K562 (cell line): ENCODE data around the gene GNS. TPM values are rescaled to one million over a fixed set of nuclear protein-coding genes. Genes with fewer than 3 reads are reported as not detected.

Experiments
- ATAC-seq: fragments of 200-7000 bp; cut with Tn5 transposase; 3 replicates; pipeline ENCODE4 v1.9.1; 2020; ENCODE audit warnings: moderate library complexity
- Bru-seq: library from RNA; stranded (reverse); fragments of 400-500 nt; gene quantifications from one replicate; lab custom pipeline; 2021; lab: Mats Ljungman, UMichigan
- BruChase-seq, 2 experiments: library from RNA; stranded (reverse); fragments of 400-500 nt; gene quantifications; one replicate each; lab custom pipeline; 2021; lab: Mats Ljungman, UMichigan
- BruUV-seq: library from RNA; stranded (reverse); fragments of 400-500 nt; replicated peaks from 2 replicates; lab custom pipeline; 2021; lab: Mats Ljungman, UMichigan
- CTCF ChIA-PET: fragments of 300-600 bp; formaldehyde crosslinking; extraction: SDS; loops from one replicate; lab custom pipeline; 2021; ENCODE audit warnings: low intra/inter-chr PET ratio; lab: Yijun Ruan, JAX
- POLR2A ChIA-PET: fragments of 300-600, 350-650 bp; sonication (Branson Sonifier 250); formaldehyde crosslinking; extraction: SDS; loops from one replicate; lab custom pipeline; 2021; ENCODE audit warnings: antibody characterized with exemption, inconsistent platforms; lab: Yijun Ruan, JAX
- DNase-seq, 4 experiments: peaks; one replicate each; pipeline versions ENCODE4 v3.0.0 to v3.0.0-alpha.2; 2011 to 2018; ENCODE audit warnings: low spot score in 3 of 4, mixed read lengths in 3 of 4; ENCODE audit errors: extremely low read depth in 1 of 4
- FAIRE-seq: peaks from 2 replicates; lab custom pipeline; 2011; peaks lifted over from hg19 to GRCh38; lab: Jason Lieb, UNC
- H2AFZ ChIP-seq: 2 replicates; pipeline ENCODE4 v1.6.0; 2011; ENCODE audit warnings: low read depth, low read length, control low read depth, inconsistent platforms
- H3K27ac ChIP-seq: fragments of 200-600 bp; 3 replicates; pipeline ENCODE4 v1.8.0; 2011; ENCODE audit warnings: low read depth, mild to moderate bottlenecking, control low read depth, inconsistent platforms, low read length, moderate library complexity, mixed read lengths; ENCODE audit errors: extremely low read depth
- H3K27me3 ChIP-seq, 2 experiments: fragments of 300-600 bp in 1 of 2; 2 replicates in 1 of 2; 3 replicates in 1 of 2; pipeline versions ENCODE4 v1.6.0 to v1.8.0; 2011; ENCODE audit warnings: inconsistent platforms in 2 of 2, low read length in 2 of 2, mild to moderate bottlenecking in 1 of 2, mixed read lengths in 1 of 2, moderate library complexity in 1 of 2; ENCODE audit not compliant: control insufficient read depth in 2 of 2, insufficient read depth in 2 of 2
- H3K36me3 ChIP-seq: fragments of 300-600 bp; 3 replicates; pipeline ENCODE4 v1.8.0; 2011; ENCODE audit warnings: mild to moderate bottlenecking, low read length, inconsistent platforms; ENCODE audit not compliant: control insufficient read depth, insufficient read depth
- H3K4me1 ChIP-seq, 2 experiments: fragments of 200-600 bp in 1 of 2; replicated peaks in 1 of 2; 2 replicates in 1 of 2; 3 replicates in 1 of 2; pipeline versions ENCODE4 v1.5.1 to v1.8.0; 2011; ENCODE audit warnings: inconsistent platforms in 2 of 2, low read length in 2 of 2, mild to moderate bottlenecking in 1 of 2, mixed read lengths in 1 of 2, moderate library complexity in 1 of 2; ENCODE audit not compliant: control insufficient read depth in 2 of 2, insufficient read depth in 2 of 2
- H3K4me2 ChIP-seq: 2 replicates; pipeline ENCODE4 v1.6.1; 2011; ENCODE audit warnings: low read length, control low read depth, inconsistent platforms, mixed read lengths; ENCODE audit not compliant: insufficient read depth
- H3K4me3 ChIP-seq: fragments of 200-600 bp; sonication (generic), shearing (Covaris generic); 2 replicates; pipeline ENCODE4 v1.5.1; 2016; ENCODE audit warnings: control low read depth, inconsistent platforms
- H3K79me2 ChIP-seq: fragments of 200-600 bp; 3 replicates; pipeline ENCODE4 v1.8.0; 2011; ENCODE audit warnings: low read length, inconsistent platforms; ENCODE audit not compliant: control insufficient read depth, insufficient read depth
- H3K9ac ChIP-seq, 2 experiments: 2 replicates each; pipeline versions ENCODE4 v1.6.0 to v1.6.1; 2011; ENCODE audit warnings: low read depth in 2 of 2, low read length in 2 of 2, control low read depth in 1 of 2, inconsistent platforms in 1 of 2, mild to moderate bottlenecking in 1 of 2, mixed read lengths in 1 of 2; ENCODE audit not compliant: insufficient read depth in 1 of 2
- H3K9me1 ChIP-seq: one replicate; pipeline ENCODE4 v1.6.0; 2011; ENCODE audit warnings: inconsistent platforms, mild to moderate bottlenecking, low read length, moderate library complexity; ENCODE audit not compliant: control insufficient read depth, insufficient read depth
- H3K9me3 ChIP-seq: replicated peaks from 2 replicates; pipeline ENCODE4 v1.5.1; 2011; ENCODE audit warnings: low read depth, low read length, inconsistent platforms; ENCODE audit not compliant: control insufficient read depth, insufficient read depth
- H4K20me1 ChIP-seq: replicated peaks from 2 replicates; pipeline ENCODE4 v1.6.1; 2011; ENCODE audit warnings: low read length, inconsistent platforms, mixed read lengths; ENCODE audit not compliant: control insufficient read depth, insufficient read depth
- CBX2 ChIP-seq: fragments of 200-600 bp; sonication (generic); IDR thresholded peaks from one replicate; pipeline ENCODE4 v1.6.1; 2012; ENCODE audit warnings: mild to moderate bottlenecking, low read length, inconsistent platforms; ENCODE audit not compliant: insufficient read depth, poor library complexity, severe bottlenecking
- CC2D1A ChIP-seq: fragments of 450-650 bp; IDR thresholded peaks from 2 replicates; pipeline ENCODE4 v1.6.1; 2017; ENCODE audit warnings: mild to moderate bottlenecking
- FOXO4 ChIP-seq: fragments of 450-650 bp; formaldehyde crosslinking; IDR thresholded peaks from 2 replicates; pipeline ENCODE4 v1.4.0; 2020; ENCODE audit warnings: mild to moderate bottlenecking, moderate library complexity
- MCM5 ChIP-seq: fragments of 450-650 bp; IDR thresholded peaks from 2 replicates; pipeline ENCODE4 v1.6.1; 2016; ENCODE audit warnings: low read depth
- RBBP5 ChIP-seq: fragments of 200-600 bp; sonication (generic); IDR thresholded peaks from 2 replicates; pipeline ENCODE4 v1.6.1; 2012; ENCODE audit warnings: borderline replicate concordance, mild to moderate bottlenecking, low read length, control low read depth, inconsistent platforms; ENCODE audit not compliant: insufficient read depth, poor library complexity, severe bottlenecking
- SIN3A ChIP-seq, 2 experiments: fragments of 150-350 bp in 1 of 2; IDR thresholded peaks; 2 replicates each; pipeline ENCODE4 v1.6.1; 2011 to 2016; ENCODE audit warnings: borderline replicate concordance in 2 of 2, low read depth in 2 of 2, low read length in 2 of 2, mild to moderate bottlenecking in 2 of 2, moderate library complexity in 2 of 2; ENCODE audit not compliant: control insufficient read depth in 1 of 2
- U2AF2 ChIP-seq: fragments of 200-400 bp; formaldehyde crosslinking; optimal IDR thresholded peaks from 2 replicates; pipeline ENCODE3; 2017; ENCODE audit warnings: low read depth, mild to moderate bottlenecking, low read length
- ZBTB8A ChIP-seq: fragments of 450-650 bp; IDR thresholded peaks from 2 replicates; pipeline ENCODE4 v1.6.1; 2018; ENCODE audit warnings: mild to moderate bottlenecking, moderate library complexity; ENCODE audit not compliant: partially characterized antibody
- ZNF124 ChIP-seq: sonication (generic); formaldehyde crosslinking; IDR thresholded peaks from 2 replicates; pipeline ENCODE4 v1.8.1; 2022; ENCODE audit warnings: missing genetic modification reagents
- ZNF766 ChIP-seq: fragments of 200-800 bp; sonication (Bioruptor generic); conservative IDR thresholded peaks from 2 replicates; pipeline ENCODE4 v1.6.1; 2016; ENCODE audit warnings: missing genetic modification characterization, missing compliant biosample characterization
- WGBS: fragments of 100-300 bp; shearing (Covaris generic); methylation state at CpG from one replicate; pipeline ENCODE4 v1.1.6; 2016; ENCODE audit warnings: low coverage, mixed read lengths; ENCODE audit not compliant: insufficient coverage; ENCODE audit errors: missing lambda C conversion rate; 5-methylcytosine and 5-hydroxymethylcytosine counted together
- in situ Hi-C: fragments of 300-500 bp; cut with MboI; formaldehyde crosslinking; loops from 4 replicates; pipeline ENCODE4 v1.15.0; 2018; ENCODE audit warnings: inconsistent platforms, mixed read lengths
- intact Hi-C: fragments of 100-400 bp; cut with micrococcal nuclease; formaldehyde crosslinking; loops from 2 replicates; pipeline ENCODE4 v1.14.2; 2022
- long read RNA-seq, 3 experiments: library from polyadenylated mRNA in 2 of 3; library from RNA in 1 of 3; unstranded in 2 of 3; stranded (forward) in 1 of 3; transcript quantifications; one replicate each; pipeline ENCODE4 v2.0.0, GENCODE V29; 2019 to 2022
- polyA minus RNA-seq, 3 experiments: library from RNA; depleted of rRNA, polyadenylated mRNA; stranded (reverse); fragments of >200 nt; gene quantifications; 2 replicates each; pipeline ENCODE4 v1.2.3, GENCODE V29; 2011
- polyA plus RNA-seq, 8 experiments: library from polyadenylated mRNA; depleted of rRNA in 4 of 8; stranded (reverse) in 5 of 8; unstranded in 3 of 8; fragments of >200 nt; fragmentation: Nextera tagmentation in 2 of 8; fragmentation: Illumina TruSeq in 1 of 8; extraction: Ambion mirVana in 2 of 8; extraction: Trizol in 1 of 8; gene quantifications; 2 replicates each; pipeline versions ENCODE4 v1.2.1 to v1.2.3, GENCODE V29; 2011 to 2014; ENCODE audit warnings: inconsistent platforms in 1 of 8, missing spikeins in 1 of 8
- total RNA-seq, 7 experiments: library from RNA; depleted of rRNA in 6 of 7; stranded (reverse); fragments of >200 nt in 6 of 7; fragmentation: Illumina TruSeq in 2 of 7; extraction: Trizol in 2 of 7; gene quantifications; 2 replicates each; pipeline versions ENCODE4 v1.2.1 to v1.2.3, GENCODE V29; 2011 to 2021; ENCODE audit warnings: low replicate concordance in 1 of 7
- TF ChIP-seq, protein P1 (sequence below): fragments of 450-650 bp; IDR thresholded peaks from 2 replicates; pipeline ENCODE4 v1.6.1; 2016; ENCODE audit warnings: borderline replicate concordance

GNS gene
- total RNA-seq (2011; cell fraction: chromatin; rRNA removed; ENCODE audit: low replicate concordance) = 35.8 and 41.6 TPM in 2 replicates
- 33.9 and 38.3 TPM in 2 replicates for total RNA-seq (2011; cell fraction: nucleolus; rRNA removed)
- total RNA-seq (2011; cell fraction: nucleoplasm; rRNA removed) = 46.0 and 52.8 TPM in 2 replicates
- total RNA-seq (2014; rRNA removed) (11.5 and 14.9 TPM in 2 replicates), total RNA-seq (2014; rRNA removed; fragmentation: Illumina TruSeq; extraction: Trizol) (22.5 and 23.8 TPM in 2 replicates), total RNA-seq (2015; rRNA removed; fragmentation: Illumina TruSeq; extraction: Trizol) (26.0 and 26.9 TPM in 2 replicates), total RNA-seq (2021) (20.7 and 21.4 TPM in 2 replicates), polyA plus RNA-seq (2011; rRNA removed) (30.3 and 31.0 TPM in 2 replicates), polyA plus RNA-seq (2014; fragmentation: Illumina TruSeq; extraction: Trizol) (17.1 and 18.9 TPM in 2 replicates), polyA plus RNA-seq (2014; fragmentation: Nextera tagmentation; extraction: Ambion mirVana) (1 to 10 TPM; 4.6 to 5.0 TPM), polyA plus RNA-seq (2014; rRNA removed) (9.1 and 10.2 TPM in 2 replicates), polyA minus RNA-seq (2011; rRNA and poly(A)+ RNA removed) (47.9 and 67.8 TPM in 2 replicates), Bru-seq, nascent RNA (percentile 63 among the genes with signal in this experiment), BruChase-seq, experiment 1, labeled RNA remaining after a 2-hour chase (percentile 68 among the genes with signal in this experiment), BruChase-seq, experiment 2, labeled RNA remaining after a 6-hour chase (percentile 70 among the genes with signal in this experiment)
- polyA plus RNA-seq (2011; cell fraction: cytosol; rRNA removed) = 14.3 and 18.3 TPM in 2 replicates
- polyA plus RNA-seq (2011; cell fraction: nucleus; rRNA removed) = 8.8 and 10.3 TPM in 2 replicates
- 18.2 and 29.0 TPM in 2 replicates for polyA plus RNA-seq (2012)
- 28.9 and 41.8 TPM in 2 replicates for polyA minus RNA-seq (2011; cell fraction: cytosol; rRNA and poly(A)+ RNA removed)
- 6.5 and 8.1 TPM in 2 replicates for polyA minus RNA-seq (2011; cell fraction: nucleus; rRNA and poly(A)+ RNA removed)
- long read RNA-seq, experiment 1, full-length matches to known transcripts = 29 of 61 reads
- long read RNA-seq, experiment 1, partial matches to known transcripts = 11 of 61 reads
- long read RNA-seq, experiment 1, other reads (novel, unspliced or antisense) = 21 of 61 reads
- long read RNA-seq, experiment 2, full-length matches to known transcripts = 5 of 24 reads
- long read RNA-seq, experiment 2, partial matches to known transcripts = 3 of 24 reads
- long read RNA-seq, experiment 2, other reads (novel, unspliced or antisense) = 16 of 24 reads
- long read RNA-seq, experiment 3, full-length matches to known transcripts = 2 of 5 reads
- long read RNA-seq, experiment 3, partial matches to known transcripts = 0 of 5 reads
- long read RNA-seq, experiment 3, other reads (novel, unspliced or antisense) = 3 of 5 reads

DNA sequence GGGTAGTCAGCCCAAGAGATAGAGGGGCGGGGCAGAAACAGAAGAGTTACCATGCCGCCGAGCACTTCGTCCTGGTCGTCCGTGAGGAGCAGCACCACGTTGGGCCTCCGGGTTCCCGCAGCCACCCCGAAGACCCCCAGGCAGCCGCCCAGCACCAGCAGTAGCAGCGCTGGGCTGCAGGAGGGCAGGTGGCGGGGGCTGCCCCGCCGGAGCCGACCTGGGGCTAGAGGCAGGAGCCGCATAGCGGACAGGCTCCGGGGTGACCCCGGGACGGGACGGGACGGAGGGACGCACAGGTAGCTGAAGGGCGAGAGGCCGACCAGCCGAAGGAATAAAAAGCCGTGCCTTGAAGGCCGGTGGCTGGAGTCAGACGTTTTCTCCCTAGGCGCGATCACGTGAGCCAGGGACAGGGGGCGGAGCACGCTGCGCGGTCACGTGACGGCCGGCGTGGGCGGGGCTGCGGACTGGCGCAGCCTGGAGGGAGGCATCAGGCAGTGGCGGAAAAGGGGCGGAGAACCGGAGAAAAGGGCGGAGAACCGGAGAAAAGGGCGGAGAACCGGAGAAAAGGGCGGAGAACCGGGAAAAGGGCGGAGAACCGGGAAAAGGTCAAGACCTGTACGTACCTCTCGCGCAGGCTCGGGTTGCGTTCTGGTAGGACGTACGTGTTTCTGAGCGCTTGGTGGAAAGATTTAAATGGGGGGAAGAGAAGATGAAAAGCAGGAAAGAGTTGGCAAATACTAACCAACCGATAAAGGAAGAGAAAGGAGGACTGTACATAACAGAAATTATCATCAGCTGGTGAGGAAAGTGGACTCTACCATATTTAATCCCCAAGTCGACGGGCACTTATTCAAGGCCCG lies at the start of gene GNS:
TSS of gene GNS (minus strand) at position 372 of the 860 bp plus-strand sequence. CDS start at position 242, 130 bp downstream.
- DNase-seq (peak; percentile 94 to 98 (median 97)), FAIRE-seq (peak; percentile 96), ATAC-seq (peak; percentile 98)
- H3K4me1 ChIP-seq = peaks cover 9 to 13% of the 10 kb centered on the region in 2 experiments; a peak in 4 of 5 replicates
- H3K9me1 ChIP-seq = no peaks in the 10 kb centered on the region
- no peaks in the 10 kb centered on the region for H4K20me1 ChIP-seq
- BruUV-seq = TSS peak; percentile 58
- POLR2A ChIA-PET = interaction anchor here (1.1 to 1.8 kb wide), 3 partner anchors 11 to 25 kb away, joined by 3 to 4 read pairs (median 3); no protein-coding TSS in a partner anchor
- H3K36me3 ChIP-seq = no peaks in the 10 kb centered on the region
- H3K27me3 ChIP-seq = no peaks in the 10 kb centered on the region
- peak within 1 kb of the TSS; percentile 90 for H3K4me2 ChIP-seq
- 1% methylated on average over 63 of the region's 67 CpGs for WGBS
- peak within 1 kb of the TSS; percentile 69 to 96 for H3K9ac ChIP-seq
- peak within 1 kb of the TSS; percentile 95 for H2AFZ ChIP-seq
- no peaks in the 10 kb centered on the region for H3K9me3 ChIP-seq
- peaks cover 16% of the 10 kb centered on the region for H3K79me2 ChIP-seq
- in situ Hi-C loops = no loop called here
- peak within 1 kb of the TSS; percentile 70 for H3K27ac ChIP-seq
- intact Hi-C loops = no loop called here
- CTCF ChIA-PET = no interaction called here
- H3K4me3 ChIP-seq = peak within 1 kb of the TSS; percentile 98
- TF ChIP-seq CBX2 (no peak), ZNF766 (CRISPR knock-in tag) (no peak), CC2D1A (peak; percentile 29; the same call in 1 of the 2 replicates), ZNF124 (CRISPR knock-in tag) (no peak), U2AF2 (no peak), RBBP5 (peak; percentile 86), MCM5 (no peak), FOXO4 (no peak), ZBTB8A (no peak), SIN3A (IDR thresholded peaks at IDR 0.05; ENCODE audit: borderline replicate concordance in 2 of 2, control insufficient read depth in 1 of 2, low read depth in 2 of 2, low read length in 2 of 2) (peak; percentile 62 to 96; a peak in 2 of 4 replicates)
- TF ChIP-seq, protein P1, sequence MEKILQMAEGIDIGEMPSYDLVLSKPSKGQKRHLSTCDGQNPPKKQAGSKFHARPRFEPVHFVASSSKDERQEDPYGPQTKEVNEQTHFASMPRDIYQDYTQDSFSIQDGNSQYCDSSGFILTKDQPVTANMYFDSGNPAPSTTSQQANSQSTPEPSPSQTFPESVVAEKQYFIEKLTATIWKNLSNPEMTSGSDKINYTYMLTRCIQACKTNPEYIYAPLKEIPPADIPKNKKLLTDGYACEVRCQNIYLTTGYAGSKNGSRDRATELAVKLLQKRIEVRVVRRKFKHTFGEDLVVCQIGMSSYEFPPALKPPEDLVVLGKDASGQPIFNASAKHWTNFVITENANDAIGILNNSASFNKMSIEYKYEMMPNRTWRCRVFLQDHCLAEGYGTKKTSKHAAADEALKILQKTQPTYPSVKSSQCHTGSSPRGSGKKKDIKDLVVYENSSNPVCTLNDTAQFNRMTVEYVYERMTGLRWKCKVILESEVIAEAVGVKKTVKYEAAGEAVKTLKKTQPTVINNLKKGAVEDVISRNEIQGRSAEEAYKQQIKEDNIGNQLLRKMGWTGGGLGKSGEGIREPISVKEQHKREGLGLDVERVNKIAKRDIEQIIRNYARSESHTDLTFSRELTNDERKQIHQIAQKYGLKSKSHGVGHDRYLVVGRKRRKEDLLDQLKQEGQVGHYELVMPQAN = peak; percentile 82; the same call in 1 of the 2 replicates
